GM12864 (cell line): ENCODE results near the gene CCSER1.

ENCODE experiments used
- DNase-seq: peaks from one replicate; pipeline ENCODE4 v3.0.0-alpha.2; 2011; ENCODE audit warnings: low read depth
- H3K4me3 ChIP-seq: 2 replicates; pipeline ENCODE4 v1.5.1; 2011; ENCODE audit warnings: mild to moderate bottlenecking, low read depth, low read length, control low read depth
- CTCF ChIP-seq: IDR thresholded peaks from 2 replicates; pipeline ENCODE4 v1.5.1; 2011; ENCODE audit warnings: low read depth, mild to moderate bottlenecking, moderate library complexity, low read length, control low read depth, inconsistent platforms; ENCODE audit errors: missing control alignments

Gene CCSER1

GRCh38 chr4:91282217-91282616 lies 1155.0 kb downstream of the CCSER1 start:
- H3K4me3 ChIP-seq, result no peak overlapping the region
- TF ChIP-seq CTCF, result no peak
- no peak for DNase-seq

- DNase-seq, result no peak
- TF ChIP-seq CTCF, result no peak
- no peak overlapping the region for H3K4me3 ChIP-seq
These were observed 1156.6 kb downstream of the CCSER1 start for GRCh38 chr4:91283726-91284230.

- H3K4me3 ChIP-seq, result no peak overlapping the region
- DNase-seq, result no peak
- TF ChIP-seq CTCF, result no peak
These were observed 1157.3 kb downstream of the CCSER1 start for GRCh38 chr4:91284480-91284879.

GRCh38 chr4:91285487-91285886 lies 1158.3 kb downstream of the CCSER1 start:
- no peak for TF ChIP-seq CTCF
- no peak for DNase-seq
- no peak overlapping the region for H3K4me3 ChIP-seq

- no peak overlapping the region for H3K4me3 ChIP-seq
- no peak for DNase-seq
- no peak for TF ChIP-seq CTCF
These were observed 1161.6 kb downstream of the CCSER1 start for GRCh38 chr4:91288702-91289311.

- no peak for TF ChIP-seq CTCF
- H3K4me3 ChIP-seq, result no peak overlapping the region
- DNase-seq, result no peak
These were observed 1171.0 kb downstream of the CCSER1 start for GRCh38 chr4:91298156-91298700.

- no peak for DNase-seq
- no peak for TF ChIP-seq CTCF
- H3K4me3 ChIP-seq, result no peak overlapping the region
These were observed 1171.6 kb downstream of the CCSER1 start for GRCh38 chr4:91298824-91299223.
